Measurements from ENCODE around the gene PTBP3. TPM values are rescaled to one million over a fixed set of nuclear protein-coding genes. Genes with fewer than 3 reads are reported as not detected.

Gene PTBP3
- total and polyA plus RNA-seq, 9 donors = 9.4 to 40.2 (median 32.2) TPM

- WGBS, 3 donors = 93 to 97% (median 94%) methylated on average over 2 of the region's 2 CpGs
- Histone ChIP-seq H3K27me3 (no peaks in the 10 kb centered on the region), H3K27ac (no peak overlapping the region), H3K9me3 (no peaks in the 10 kb centered on the region), H3K4me3 (no peak overlapping the region), H3K36me3 (no peaks in the 10 kb centered on the region), H3K4me1 (ENCODE audit: insufficient read depth) (no peaks in the 10 kb centered on the region)
- intact Hi-C loops (cut with DNase I) = no loop called here
- no peak for TF ChIP-seq CTCF (IDR thresholded peaks at IDR 0.05)
- TF ChIP-seq POLR2A (IDR thresholded peaks at IDR 0.05) = no peak
- no peak for TF ChIP-seq EP300 (IDR thresholded peaks at IDR 0.05)
- DNase-seq = no peak
Observed at GRCh38 chr9:112212926-112213325, 120.5 kb downstream of the PTBP3 start.

GRCh38 chr9:112207451-112207850 lies 126.0 kb downstream of the PTBP3 start:
- no peaks in the 10 kb centered on the region for H3K27me3 ChIP-seq
- no peak overlapping the region for H3K4me3 ChIP-seq
- H3K27ac ChIP-seq = no peak overlapping the region
- DNase-seq = no peak
- 95 to 98% (median 98%) methylated on average over 1 of the region's 1 CpG for WGBS, 3 donors
- H3K9me3 ChIP-seq = peaks cover 0 to 4% of the 10 kb centered on the region in 2 donors
- H3K4me1 ChIP-seq (ENCODE audit: insufficient read depth) = no peaks in the 10 kb centered on the region
- no peak for TF ChIP-seq EP300 (IDR thresholded peaks at IDR 0.05)
- H3K36me3 ChIP-seq = no peaks in the 10 kb centered on the region
- intact Hi-C loops (cut with DNase I) = no loop called here

- Histone ChIP-seq H3K4me1 (ENCODE audit: insufficient read depth) (no peaks in the 10 kb centered on the region), H3K36me3 (no peaks in the 10 kb centered on the region), H3K27me3 (no peaks in the 10 kb centered on the region), H3K9me3 (peaks cover 0 to 4% of the 10 kb centered on the region in 2 donors), H3K27ac (no peak overlapping the region), H3K4me3 (no peak overlapping the region)
- TF ChIP-seq CTCF (IDR thresholded peaks at IDR 0.05) (no peak), EP300 (IDR thresholded peaks at IDR 0.05) (no peak), POLR2A (IDR thresholded peaks at IDR 0.05) (no peak)
- intact Hi-C loops (cut with DNase I) = no loop called here
- no peak for DNase-seq
- WGBS, 3 donors = 49 to 62% (median 58%) methylated on average over 2 of the region's 2 CpGs
Observed at GRCh38 chr9:112203536-112203935, 129.9 kb downstream of the PTBP3 start.

- no peaks in the 10 kb centered on the region for H3K27me3 ChIP-seq
- TF ChIP-seq EP300 (IDR thresholded peaks at IDR 0.05) (no peak), POLR2A (IDR thresholded peaks at IDR 0.05) (no peak), CTCF (IDR thresholded peaks at IDR 0.05) (no peak)
- H3K36me3 ChIP-seq = no peaks in the 10 kb centered on the region
- intact Hi-C loops (cut with DNase I) = no loop called here
- H3K9me3 ChIP-seq = no peaks in the 10 kb centered on the region
- no peaks in the 10 kb centered on the region for H3K4me1 ChIP-seq (ENCODE audit: insufficient read depth)
- no peak for DNase-seq
- no peak overlapping the region for H3K4me3 ChIP-seq
- WGBS, 3 donors = 88 to 93% (median 89%) methylated on average over 5 of the region's 5 CpGs
- no peak overlapping the region for H3K27ac ChIP-seq
Observed at GRCh38 chr9:112200711-112201110, 132.7 kb downstream of the PTBP3 start.

- H3K9me3 ChIP-seq = no peaks in the 10 kb centered on the region
- peaks cover 2% of the 10 kb centered on the region for H3K4me1 ChIP-seq (ENCODE audit: insufficient read depth)
- H3K36me3 ChIP-seq = no peaks in the 10 kb centered on the region
- no peak overlapping the region for H3K27ac ChIP-seq
- no peak for DNase-seq
- H3K27me3 ChIP-seq = no peaks in the 10 kb centered on the region
- 49 to 67% (median 56%) methylated on average over 4 of the region's 4 CpGs for WGBS, 3 donors
- H3K4me3 ChIP-seq = no peak overlapping the region
- intact Hi-C loops (cut with DNase I) = no loop called here
- TF ChIP-seq EP300 (IDR thresholded peaks at IDR 0.05) (no peak), CTCF (IDR thresholded peaks at IDR 0.05) (no peak), POLR2A (IDR thresholded peaks at IDR 0.05) (no peak)
Observed at GRCh38 chr9:112198646-112199045, 134.8 kb downstream of the PTBP3 start.

Data from ovary (tissue), 9 donors.